ENCODE data around the gene TGFBR3. TPM values are rescaled to one million over a fixed set of nuclear protein-coding genes. Genes with fewer than 3 reads are reported as not detected.

The TGFBR3 gene
- total RNA-seq, 3 donors from 2014 or later: 18.9 to 34.1 (median 20.0) TPM

GRCh38 chr1:91814448-91814847 is 71.5 kb downstream of the TGFBR3 start:
- DNase-seq (no peak), ATAC-seq (no peak)
- Mint-ChIP-seq H3K9me3 (no peaks in the 10 kb centered on the region), H3K4me3 (no peak overlapping the region), H3K27me3 (ENCODE audit: low read depth) (no peaks in the 10 kb centered on the region), H3K4me1 (ENCODE audit: low read depth) (peaks cover 59% of the 10 kb centered on the region), H3K36me3 (ENCODE audit: insufficient read depth) (peaks cover 2% of the 10 kb centered on the region)

GRCh38 chr1:91813813-91814212 is 72.1 kb downstream of the TGFBR3 start:
- Mint-ChIP-seq H3K4me1 (ENCODE audit: low read depth) (peaks cover 61% of the 10 kb centered on the region), H3K9me3 (no peaks in the 10 kb centered on the region), H3K27me3 (ENCODE audit: low read depth) (no peaks in the 10 kb centered on the region), H3K36me3 (ENCODE audit: insufficient read depth) (peaks cover 2% of the 10 kb centered on the region), H3K4me3 (no peak overlapping the region)
- no peak for DNase-seq
- no peak for ATAC-seq

DNA sequence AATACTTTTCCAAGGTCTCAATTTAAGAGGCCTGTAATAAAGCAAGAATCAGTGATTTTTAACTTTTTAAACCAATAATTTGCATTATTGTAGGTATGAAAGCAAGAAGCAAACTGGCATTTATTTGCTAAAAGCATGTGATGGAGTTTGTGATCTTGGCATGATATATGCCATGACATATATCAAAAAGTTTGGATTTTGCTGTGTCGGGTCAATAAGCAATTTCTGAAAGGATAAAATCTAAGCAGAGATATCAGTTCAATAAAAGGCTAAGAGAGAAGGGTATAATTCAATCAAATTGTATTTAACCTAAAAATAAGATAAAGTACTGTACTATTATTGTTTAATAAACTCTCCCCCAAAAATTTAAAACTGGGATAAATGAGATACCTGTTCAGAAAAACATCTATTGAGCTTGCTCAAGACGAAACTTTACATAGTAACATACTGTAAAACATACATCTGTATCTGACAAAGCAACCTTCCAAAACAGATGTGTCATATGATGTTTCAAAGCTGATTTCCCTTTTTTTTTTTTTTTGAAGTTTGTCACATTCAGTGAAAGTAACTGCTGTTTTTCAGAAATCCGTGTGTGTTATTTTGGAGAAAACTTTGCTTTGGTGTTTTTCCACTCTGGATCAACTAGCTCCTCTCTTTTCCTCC is 74.5 kb downstream of the TGFBR3 start:
- H3K27me3 Mint-ChIP-seq (ENCODE audit: low read depth): no peaks in the 10 kb centered on the region
- H3K4me1 Mint-ChIP-seq (ENCODE audit: low read depth): peaks cover 53% of the 10 kb centered on the region
- H3K36me3 Mint-ChIP-seq (ENCODE audit: insufficient read depth): no peaks in the 10 kb centered on the region
- H3K4me3 Mint-ChIP-seq: no peak overlapping the region
- H3K9me3 Mint-ChIP-seq: no peaks in the 10 kb centered on the region
- ATAC-seq (no peak), DNase-seq (no peak)

GRCh38 chr1:91809317-91809716 is 76.6 kb downstream of the TGFBR3 start:
- Mint-ChIP-seq H3K9me3 (no peaks in the 10 kb centered on the region), H3K36me3 (ENCODE audit: insufficient read depth) (no peaks in the 10 kb centered on the region), H3K27me3 (ENCODE audit: low read depth) (no peaks in the 10 kb centered on the region), H3K4me1 (ENCODE audit: low read depth) (peaks cover 69% of the 10 kb centered on the region), H3K4me3 (no peak overlapping the region)
- no peak for ATAC-seq
- no peak for DNase-seq

DNA sequence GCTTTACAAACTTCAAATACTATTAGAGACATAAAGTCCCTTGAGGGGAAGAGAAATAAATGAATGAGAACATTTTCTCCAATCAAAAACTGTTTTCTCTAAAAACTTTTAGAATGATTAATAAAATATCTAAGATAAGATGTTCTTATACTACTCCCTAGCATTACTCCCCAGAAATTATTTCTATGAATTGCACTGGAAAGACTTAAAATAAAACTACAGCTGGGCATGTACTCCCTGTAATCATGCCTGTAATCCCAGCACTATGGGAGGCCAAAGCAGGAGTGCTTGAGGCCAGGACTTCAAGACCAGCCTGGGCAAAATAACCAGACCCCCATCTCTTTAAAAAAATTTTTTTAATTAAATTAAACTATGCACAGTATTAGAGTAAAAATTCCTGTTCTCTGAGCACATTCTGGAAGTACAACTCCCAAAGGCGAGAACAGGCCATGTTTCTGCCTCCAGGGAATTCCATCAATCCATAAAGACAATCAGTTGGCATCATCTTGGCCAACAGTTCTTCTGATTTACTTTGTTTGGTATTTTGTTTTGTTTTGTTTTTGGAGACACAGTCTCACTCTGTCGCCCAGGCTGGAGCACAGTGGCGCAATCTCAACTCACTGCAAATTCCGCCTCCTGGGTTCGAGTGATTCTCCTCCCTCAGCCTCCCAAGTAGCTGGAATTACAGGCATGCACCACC is 77.9 kb downstream of the TGFBR3 start:
- no peak for DNase-seq
- Mint-ChIP-seq H3K9me3 (no peaks in the 10 kb centered on the region), H3K27me3 (ENCODE audit: low read depth) (no peaks in the 10 kb centered on the region), H3K36me3 (ENCODE audit: insufficient read depth) (peaks cover 2% of the 10 kb centered on the region), H3K4me1 (ENCODE audit: low read depth) (peaks cover 70% of the 10 kb centered on the region), H3K4me3 (no peak overlapping the region)
- no peak for ATAC-seq

DNA sequence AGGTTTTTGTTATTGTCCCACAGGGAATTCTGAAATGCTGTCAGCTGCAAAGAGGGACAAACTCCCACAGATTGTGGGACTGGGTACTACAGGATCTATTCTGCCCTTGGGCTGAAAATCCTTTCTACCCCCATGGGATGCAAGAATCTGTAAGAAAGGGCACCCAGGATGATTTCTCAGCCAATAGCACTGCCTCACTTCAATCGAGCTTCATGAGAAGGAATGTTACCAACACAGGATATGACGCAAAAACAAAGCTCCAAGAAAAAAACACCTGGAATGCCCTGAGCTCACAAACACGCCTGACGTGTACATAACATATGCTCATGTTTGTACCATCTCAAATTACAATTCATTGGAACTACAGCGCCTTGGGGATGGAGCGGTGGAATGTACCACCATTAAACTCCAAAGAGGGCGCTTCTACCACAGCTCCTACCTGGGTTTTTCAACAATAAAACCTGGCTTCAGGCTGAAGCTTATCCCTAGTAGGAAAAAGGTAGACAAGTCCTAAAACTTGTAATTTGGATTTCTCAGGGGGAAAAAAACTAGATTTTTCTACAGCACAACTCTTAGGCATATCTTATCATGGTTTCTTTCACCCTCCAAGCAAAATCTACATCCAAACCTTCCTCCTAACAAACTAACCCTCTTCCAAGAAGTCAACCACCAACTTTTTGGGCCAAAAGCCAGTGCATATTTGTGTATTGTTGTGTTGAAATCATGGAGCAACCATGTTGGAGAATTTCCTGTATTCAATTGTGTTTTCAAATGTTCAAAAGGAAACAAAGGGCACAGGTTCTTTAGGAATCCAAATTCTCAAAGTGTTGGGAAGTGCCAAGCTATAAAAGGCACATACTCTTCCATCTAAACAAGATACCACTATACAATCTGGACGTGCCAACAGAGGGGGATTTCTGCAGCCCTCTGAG is 78.9 kb downstream of the TGFBR3 start:
- no peaks in the 10 kb centered on the region for H3K27me3 Mint-ChIP-seq (ENCODE audit: low read depth)
- peaks cover 5% of the 10 kb centered on the region for H3K36me3 Mint-ChIP-seq (ENCODE audit: insufficient read depth)
- DNase-seq (no peak), ATAC-seq (no peak)
- no peaks in the 10 kb centered on the region for H3K9me3 Mint-ChIP-seq
- peaks cover 71% of the 10 kb centered on the region for H3K4me1 Mint-ChIP-seq (ENCODE audit: low read depth)
- H3K4me3 Mint-ChIP-seq: no peak overlapping the region

DNA sequence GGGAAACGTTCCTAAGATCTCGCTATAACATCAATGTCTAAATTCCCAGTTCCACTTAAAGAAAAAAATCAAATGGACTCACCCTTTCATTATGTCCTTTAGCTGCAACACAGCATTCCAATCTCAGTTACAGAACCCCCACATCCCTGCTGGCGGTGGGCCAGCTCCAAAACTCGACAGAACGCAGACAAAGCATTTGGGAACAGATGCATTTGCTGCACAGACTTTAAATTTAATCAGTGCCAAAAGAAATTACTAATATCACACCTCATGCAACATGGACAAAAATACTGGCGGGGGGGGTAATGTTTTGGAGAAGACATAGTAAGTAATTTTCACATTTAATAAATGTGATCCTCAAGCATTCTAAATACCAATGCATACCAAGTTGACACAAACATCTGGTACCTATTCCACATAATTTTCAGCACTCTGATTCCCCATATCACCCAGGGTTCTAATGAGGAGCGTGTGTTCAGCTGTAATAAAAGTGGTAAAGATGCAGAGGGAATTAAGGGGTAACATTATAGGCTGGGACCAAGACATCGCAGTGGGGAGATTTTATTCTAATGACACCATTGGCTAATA is 79.7 kb downstream of the TGFBR3 start:
- no peaks in the 10 kb centered on the region for H3K27me3 Mint-ChIP-seq (ENCODE audit: low read depth)
- H3K36me3 Mint-ChIP-seq (ENCODE audit: insufficient read depth): peaks cover 7% of the 10 kb centered on the region
- ATAC-seq (no peak), DNase-seq (no peak)
- no peaks in the 10 kb centered on the region for H3K9me3 Mint-ChIP-seq
- peaks cover 66% of the 10 kb centered on the region for H3K4me1 Mint-ChIP-seq (ENCODE audit: low read depth)
- no peak overlapping the region for H3K4me3 Mint-ChIP-seq

DNA sequence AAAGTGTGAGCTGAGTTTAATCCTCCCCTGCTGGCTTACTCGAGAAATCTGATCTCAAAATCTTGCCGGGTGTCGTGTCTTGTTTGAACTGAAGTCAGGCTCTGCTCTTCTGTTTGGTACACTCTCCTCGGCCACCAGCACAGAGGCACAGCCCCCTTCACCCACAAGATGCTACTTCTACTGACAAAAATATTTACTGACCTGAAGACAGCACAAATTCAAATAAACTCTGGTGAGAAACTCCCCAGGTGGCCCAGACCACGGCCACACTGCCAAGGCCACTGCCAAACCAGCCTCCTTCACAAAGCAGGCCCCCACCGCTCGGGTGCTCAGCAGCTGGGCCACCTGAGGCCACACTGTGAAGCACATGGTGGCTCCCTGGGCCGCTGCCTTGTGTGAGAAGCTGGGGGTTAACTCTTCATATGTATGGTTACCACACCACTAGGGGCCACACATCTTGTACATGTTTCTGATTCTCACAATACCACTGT is 80.6 kb downstream of the TGFBR3 start:
- Mint-ChIP-seq H3K27me3 (ENCODE audit: low read depth) (no peaks in the 10 kb centered on the region), H3K9me3 (no peaks in the 10 kb centered on the region)

GRCh38 chr1:91804546-91805023 is 81.4 kb downstream of the TGFBR3 start:
- ATAC-seq (peak; percentile 80 to 82), DNase-seq (peak; percentile 63)
- H3K36me3 Mint-ChIP-seq (ENCODE audit: insufficient read depth): peaks cover 9% of the 10 kb centered on the region
- peak overlapping the region; percentile 64 for H3K4me3 Mint-ChIP-seq
- H3K4me1 Mint-ChIP-seq (ENCODE audit: low read depth): peaks cover 58% of the 10 kb centered on the region
- H3K27me3 Mint-ChIP-seq (ENCODE audit: low read depth): no peaks in the 10 kb centered on the region
- no peaks in the 10 kb centered on the region for H3K9me3 Mint-ChIP-seq

More for the DNA sequence above, 80.6 kb downstream of the TGFBR3 start:
- Mint-ChIP-seq H3K4me3 (no peak overlapping the region), H3K36me3 (ENCODE audit: insufficient read depth) (peaks cover 9% of the 10 kb centered on the region), H3K4me1 (ENCODE audit: low read depth) (peaks cover 62% of the 10 kb centered on the region)
- DNase-seq (no peak), ATAC-seq (no peak)

- H3K36me3 Mint-ChIP-seq (ENCODE audit: insufficient read depth): peaks cover 9% of the 10 kb centered on the region
These were observed 82.0 kb downstream of the TGFBR3 start for GRCh38 chr1:91803847-91804545.

GRCh38 chr1:91803123-91803522 is 82.8 kb downstream of the TGFBR3 start:
- ATAC-seq (no peak), DNase-seq (no peak)
- H3K27me3 Mint-ChIP-seq (ENCODE audit: low read depth): no peaks in the 10 kb centered on the region
- no peaks in the 10 kb centered on the region for H3K9me3 Mint-ChIP-seq
- H3K4me1 Mint-ChIP-seq (ENCODE audit: low read depth): peaks cover 59% of the 10 kb centered on the region
- H3K4me3 Mint-ChIP-seq: no peak overlapping the region
- peaks cover 9% of the 10 kb centered on the region for H3K36me3 Mint-ChIP-seq (ENCODE audit: insufficient read depth)

More at GRCh38 chr1:91803847-91804545, 82.0 kb downstream of the TGFBR3 start:
- H3K4me1 Mint-ChIP-seq (ENCODE audit: low read depth): peaks cover 58% of the 10 kb centered on the region
- H3K9me3 Mint-ChIP-seq: no peaks in the 10 kb centered on the region
- no peaks in the 10 kb centered on the region for H3K27me3 Mint-ChIP-seq (ENCODE audit: low read depth)
- peak; percentile 73 to 74 for ATAC-seq
- H3K4me3 Mint-ChIP-seq: peak overlapping the region; percentile 64
- peak; percentile 68 for DNase-seq

GRCh38 chr1:91801496-91802115 is 84.3 kb downstream of the TGFBR3 start:
- Mint-ChIP-seq H3K9me3 (no peaks in the 10 kb centered on the region), H3K27me3 (ENCODE audit: low read depth) (no peaks in the 10 kb centered on the region), H3K36me3 (ENCODE audit: insufficient read depth) (peaks cover 15% of the 10 kb centered on the region), H3K4me1 (ENCODE audit: low read depth) (peaks cover 54% of the 10 kb centered on the region), H3K4me3 (no peak overlapping the region)
- DNase-seq: no peak
- ATAC-seq: no peak

GRCh38 chr1:91799863-91800262 is 86.1 kb downstream of the TGFBR3 start:
- no peak for ATAC-seq
- Mint-ChIP-seq H3K27me3 (ENCODE audit: low read depth) (no peaks in the 10 kb centered on the region), H3K4me3 (no peak overlapping the region), H3K9me3 (no peaks in the 10 kb centered on the region), H3K4me1 (ENCODE audit: low read depth) (peaks cover 43% of the 10 kb centered on the region), H3K36me3 (ENCODE audit: insufficient read depth) (peaks cover 29% of the 10 kb centered on the region)
- DNase-seq: no peak
